Middle frontal gyrus (tissue), 1 donor: ENCODE measurements around the gene PTGES3L.
"Not testable (repeated sequence)": the region's sequence is repeated elsewhere in the genome, so short reads cannot be mapped to it uniquely, and the experiment has no call there.

Experiments
- DNase-seq: peaks from one replicate; pipeline ENCODE4 v3.0.0-alpha.2; 2015; ENCODE audit warnings: low spot score; ENCODE audit errors: extremely low spot score

Gene PTGES3L

GRCh38 chr17:42982266-42982665 is 2.4 kb upstream of the PTGES3L start:
- no peak for DNase-seq

DNA sequence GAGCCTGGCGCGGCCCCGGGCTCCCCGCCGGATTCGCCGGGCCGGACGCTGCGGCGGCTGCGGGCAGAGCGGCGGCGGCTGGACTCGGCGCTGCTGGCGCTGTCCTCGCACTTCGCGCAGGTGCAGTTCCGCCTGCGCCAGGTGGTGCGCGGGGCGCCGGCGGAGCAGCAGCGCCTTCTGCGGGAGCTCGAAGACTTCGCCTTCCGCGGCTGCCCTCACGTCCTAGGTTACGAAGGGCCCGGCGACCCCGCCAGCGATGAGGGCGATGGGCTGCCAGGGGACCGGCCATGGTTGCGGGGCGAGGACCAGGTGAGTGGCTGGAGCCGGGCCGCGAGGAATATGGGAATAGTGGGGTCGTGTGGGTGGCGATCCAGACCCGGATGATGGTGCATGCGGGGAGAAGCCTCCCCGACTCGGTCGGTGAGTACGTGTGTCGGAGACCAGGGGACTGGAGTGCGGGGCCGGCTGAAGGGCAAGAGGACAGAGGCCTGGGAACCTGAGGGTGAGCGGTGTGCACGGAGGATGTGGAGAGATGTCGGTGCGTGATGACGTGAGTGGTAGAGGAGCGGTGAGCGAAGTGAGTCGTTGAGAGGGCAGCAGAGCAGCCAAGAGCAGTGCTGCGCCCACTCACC is 1.0 kb upstream of the PTGES3L start:
- DNase-seq: no peak

GRCh38 chr17:42980274-42980765 is 440 bp upstream of the PTGES3L start, which contains the start of gene RUNDC1:
TSS of gene RUNDC1 (plus strand) at chr17:42980565. CDS start at chr17:42980577, 12 bp downstream.
- DNase-seq: peak; percentile 84

- not testable (repeated sequence) for DNase-seq
Observed at GRCh38 chr17:42975701-42976100, 4.2 kb downstream of the PTGES3L start.

DNA sequence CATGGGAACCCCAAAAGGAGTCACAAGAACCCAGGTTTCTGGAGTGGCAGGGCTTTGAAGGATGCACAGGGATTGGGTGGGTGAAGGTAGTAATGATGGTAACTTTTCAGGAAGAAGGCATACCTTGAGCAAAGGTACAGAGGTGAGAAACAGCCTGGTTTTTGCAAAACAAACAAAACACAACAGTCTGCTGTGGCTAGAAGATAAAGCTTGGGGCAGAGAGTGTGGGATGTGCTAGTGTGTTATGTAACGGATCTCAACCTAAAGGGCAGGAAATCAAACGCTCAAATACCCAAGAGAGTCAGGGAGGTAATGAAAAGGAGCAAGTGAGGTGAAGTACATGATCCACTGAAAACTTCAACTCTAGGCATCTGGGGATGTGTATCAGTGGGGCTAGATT is 4.6 kb downstream of the PTGES3L start:
- no peak for DNase-seq

DNA sequence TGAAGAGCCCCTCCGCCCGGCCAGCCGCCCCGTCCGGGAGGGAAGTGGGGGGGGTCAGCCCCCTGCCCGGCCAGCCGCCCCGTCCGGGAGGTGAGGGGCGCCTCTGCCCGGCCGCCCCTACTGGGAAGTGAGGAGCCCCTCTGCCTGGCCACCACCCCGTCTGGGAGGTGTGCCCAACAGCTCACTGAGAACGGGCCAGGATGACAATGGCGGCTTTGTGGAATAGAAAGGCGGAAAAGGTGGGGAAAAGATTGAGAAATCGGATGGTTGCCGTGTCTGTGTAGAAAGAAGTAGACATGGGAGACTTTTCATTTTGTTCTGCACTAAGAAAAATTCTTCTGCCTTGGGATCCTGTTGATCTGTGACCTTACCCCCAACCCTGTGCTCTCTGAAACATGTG is 6.6 kb downstream of the PTGES3L start:
- not testable (repeated sequence) for DNase-seq

GRCh38 chr17:42971589-42971988 is 8.3 kb downstream of the PTGES3L start:
- DNase-seq: no peak

GRCh38 chr17:42969001-42969581 is 10.8 kb downstream of the PTGES3L start:
- no peak for DNase-seq

GRCh38 chr17:42967925-42968324 is 12.0 kb downstream of the PTGES3L start:
- no peak for DNase-seq

GRCh38 chr17:42964161-42964932 is 15.5 kb downstream of the PTGES3L start, which contains the start of gene AARSD1:
TSS of gene AARSD1 (minus strand) at chr17:42964454. CDS start at chr17:42964440, 14 bp downstream.
- DNase-seq: peak; percentile 92

DNA sequence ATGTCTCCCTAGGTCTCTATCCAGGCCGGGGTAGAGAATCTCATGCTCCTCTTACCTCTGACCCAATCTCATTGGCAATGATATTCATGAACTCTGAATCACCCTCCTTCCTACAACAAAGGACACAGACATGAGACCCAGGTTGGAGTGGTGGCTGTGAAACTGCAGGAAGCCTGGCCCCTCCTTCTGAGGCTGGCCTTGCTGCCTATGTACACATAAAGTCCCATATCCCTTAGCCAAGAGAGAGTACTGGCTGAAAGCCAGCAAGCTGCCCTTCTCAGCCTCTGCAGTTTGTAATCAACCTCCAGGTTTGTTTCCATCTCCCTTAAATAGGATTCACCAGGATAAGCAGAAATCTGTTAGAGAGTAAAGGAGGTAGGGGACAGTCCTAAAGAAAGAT is 26.2 kb downstream of the PTGES3L start:
- DNase-seq: no peak

DNA sequence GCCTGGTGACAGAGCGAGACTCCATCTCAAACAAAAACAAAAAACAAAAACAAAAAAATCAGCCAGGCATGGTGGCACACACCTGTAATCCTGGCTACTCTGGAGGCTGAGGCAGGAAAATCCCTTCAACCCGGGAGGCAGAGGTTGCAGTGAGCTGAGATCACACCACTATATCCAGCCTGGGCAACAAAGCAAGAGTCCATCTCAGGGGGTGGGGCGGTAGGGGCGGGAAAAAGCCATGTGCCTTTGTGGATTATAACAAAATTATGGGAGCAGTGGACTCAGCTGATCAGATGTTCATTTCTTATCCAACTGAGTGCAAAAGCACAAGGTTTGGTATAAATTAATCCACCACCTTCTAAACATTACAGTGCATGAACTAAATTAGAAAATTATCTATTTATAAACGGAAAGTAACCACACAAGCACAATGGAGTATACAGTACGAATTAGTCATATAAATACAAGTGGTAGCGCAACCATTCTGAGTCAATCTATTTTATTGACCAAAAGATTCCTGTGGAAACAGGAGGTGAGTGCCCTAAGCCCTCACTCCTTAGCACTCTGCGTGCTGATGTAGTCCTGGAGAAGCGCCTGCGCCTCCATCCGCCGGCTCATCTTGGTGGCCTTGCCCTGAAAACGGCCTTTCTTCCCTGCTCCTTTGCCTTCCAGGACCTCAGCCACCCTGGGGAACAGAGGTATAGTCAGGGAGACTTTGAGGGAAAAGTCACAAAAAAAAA is 29.7 kb downstream of the PTGES3L start:
- no peak for DNase-seq

DNA sequence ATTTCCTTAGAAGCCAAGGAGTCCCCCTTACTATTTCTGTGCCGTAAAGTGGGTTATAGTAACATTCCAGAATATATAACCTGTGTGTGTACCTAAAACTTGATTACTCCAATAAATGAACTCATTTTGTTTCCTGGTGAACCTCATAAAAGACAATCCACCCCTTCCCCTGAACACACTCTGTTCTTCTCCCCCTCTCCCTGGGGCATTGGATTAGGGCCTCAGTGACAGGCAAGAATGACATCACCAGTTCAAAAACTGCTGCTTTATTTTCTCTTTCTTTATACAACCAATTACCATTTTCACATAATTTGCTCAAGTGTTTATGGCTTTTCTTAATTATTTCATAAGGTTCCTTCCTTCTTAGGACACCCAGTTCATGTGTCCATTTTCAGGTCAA is 33.1 kb downstream of the PTGES3L start:
- no peak for DNase-seq

GRCh38 chr17:42944211-42944610 is 35.7 kb downstream of the PTGES3L start:
- no peak for DNase-seq

DNA sequence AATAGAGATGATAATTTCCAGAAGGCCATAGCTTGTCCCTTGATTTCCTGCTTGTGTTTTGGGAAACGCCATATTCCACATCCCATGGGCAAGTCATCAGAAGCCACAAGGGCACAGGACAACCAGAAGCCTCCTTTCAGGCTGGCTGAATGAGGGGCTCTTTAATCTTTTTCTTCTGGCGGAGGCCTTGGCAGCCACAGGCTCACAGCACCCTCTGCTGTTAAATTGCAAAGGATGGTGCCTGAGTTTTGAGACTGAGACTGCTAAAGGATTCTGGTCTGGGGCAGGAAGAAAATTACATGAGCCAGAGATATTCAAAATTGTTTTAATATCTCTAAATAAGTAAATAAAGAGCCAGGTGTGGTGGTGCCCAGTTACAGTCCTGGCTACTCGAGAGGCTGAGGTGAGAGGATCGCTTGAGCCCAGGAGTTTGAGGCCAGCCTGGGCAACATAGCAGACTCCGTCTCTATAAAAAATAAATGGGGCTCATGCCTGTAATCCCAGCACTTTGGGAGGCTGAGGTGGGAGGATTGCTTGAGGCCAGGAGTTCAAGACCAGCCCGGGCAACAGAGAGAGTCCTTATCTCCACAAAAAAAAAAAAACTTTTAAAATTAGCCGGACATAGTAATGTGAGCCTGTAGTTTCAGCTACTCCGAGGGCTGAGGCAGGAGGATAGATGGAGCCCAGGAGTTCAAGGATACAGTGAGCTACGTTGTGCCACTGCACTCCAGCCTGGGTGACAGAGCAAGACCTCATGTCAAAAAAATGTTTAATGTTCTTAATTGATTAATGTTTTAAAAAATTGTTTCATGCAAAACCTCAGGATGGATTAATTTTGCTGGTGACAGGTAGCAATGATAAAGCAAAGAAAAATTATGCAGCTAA is 41.9 kb downstream of the PTGES3L start:
- peak; percentile 10 for DNase-seq

- no peak for DNase-seq
Observed at GRCh38 chr17:42929497-42929844, 50.4 kb downstream of the PTGES3L start.

DNA sequence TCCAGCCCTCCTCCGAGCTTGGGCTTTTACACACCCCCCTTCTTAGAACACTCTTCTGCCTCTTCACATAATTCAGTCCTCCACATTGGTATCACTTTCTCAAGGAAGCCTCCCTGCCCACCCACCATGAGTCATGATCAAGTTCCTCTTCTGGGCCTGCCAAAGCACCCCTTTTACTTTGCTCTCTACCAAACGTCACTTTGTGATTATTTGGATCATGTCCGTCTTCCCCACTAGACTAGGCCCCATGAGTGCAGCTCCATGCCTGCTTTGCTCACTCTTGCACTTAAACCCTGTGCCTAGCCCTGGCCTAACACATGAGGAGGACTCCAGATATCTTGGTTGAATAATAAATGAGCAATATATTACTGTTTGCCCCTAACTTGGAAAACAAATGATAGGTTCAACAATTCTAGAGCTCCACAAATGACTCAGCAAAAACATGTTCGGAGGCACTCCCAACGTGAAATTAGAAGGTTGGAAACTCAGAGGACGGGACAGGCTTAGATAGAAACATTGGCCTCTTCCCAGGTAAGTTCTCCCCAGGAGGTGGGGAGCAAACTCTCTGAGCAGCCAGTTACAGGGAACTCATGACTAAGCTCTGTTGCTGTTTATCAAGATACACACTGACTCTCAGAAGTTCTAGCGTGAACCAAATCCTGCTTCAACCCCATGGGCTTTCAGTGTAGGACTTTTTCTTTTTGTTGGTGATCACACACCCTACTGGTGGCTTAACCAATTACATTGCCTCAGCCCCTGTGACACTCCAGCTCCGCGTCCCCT is 51.0 kb downstream of the PTGES3L start:
- no peak for DNase-seq

- DNase-seq: no peak
Observed at GRCh38 chr17:42924891-42925290, 55.0 kb downstream of the PTGES3L start.

- not testable (repeated sequence) for DNase-seq
Observed at GRCh38 chr17:42923472-42923871, 56.4 kb downstream of the PTGES3L start.

- no peak for DNase-seq
Observed at GRCh38 chr17:42922294-42922693, 57.6 kb downstream of the PTGES3L start.
